HEK293 (cell line): ENCODE results near the gene KMT2A.

Experiments used
- YY1 ChIP-seq: fragments of 450-650 bp; formaldehyde crosslinking; IDR thresholded peaks from 2 replicates; pipeline ENCODE4 v1.5.1; 2018; ENCODE audit warnings: missing biosample characterization, missing genetic modification characterization
- ZEB2 ChIP-seq: fragments of 450-650 bp; formaldehyde crosslinking; IDR thresholded peaks from 2 replicates; pipeline ENCODE4 v1.5.1; 2016; ENCODE audit warnings: missing biosample characterization, missing genetic modification characterization
- ZNF24 ChIP-seq: fragments of 450-650 bp; formaldehyde crosslinking; IDR thresholded peaks from 2 replicates; pipeline ENCODE4 v1.5.1; 2016; ENCODE audit warnings: missing biosample characterization, missing genetic modification characterization
- ZNF670 ChIP-seq: fragments of 450-650 bp; formaldehyde crosslinking; IDR thresholded peaks from 2 replicates; pipeline ENCODE4 v1.5.1; 2016; ENCODE audit warnings: missing biosample characterization, missing genetic modification characterization, low read depth
- ZNF677 ChIP-seq: fragments of 450-650 bp; IDR thresholded peaks from 2 replicates; pipeline ENCODE4 v1.5.0; 2018; ENCODE audit warnings: missing biosample characterization, mild to moderate bottlenecking, missing genetic modification characterization, moderate library complexity
- ZNF747 ChIP-seq: fragments of 450-650 bp; formaldehyde crosslinking; IDR thresholded peaks from 2 replicates; pipeline ENCODE4 v1.5.1; 2016; ENCODE audit warnings: missing biosample characterization, missing genetic modification characterization
- TF ChIP-seq, protein P1 (sequence below): fragments of 450-650 bp; formaldehyde crosslinking; IDR thresholded peaks from 2 replicates; pipeline ENCODE4 v1.5.1; 2016; ENCODE audit warnings: missing biosample characterization, missing genetic modification characterization
- TF ChIP-seq, protein P2 (sequence below): fragments of 450-650 bp; formaldehyde crosslinking; IDR thresholded peaks from 2 replicates; pipeline ENCODE4 v1.5.1; 2016; ENCODE audit warnings: missing biosample characterization, missing genetic modification characterization

DNA sequence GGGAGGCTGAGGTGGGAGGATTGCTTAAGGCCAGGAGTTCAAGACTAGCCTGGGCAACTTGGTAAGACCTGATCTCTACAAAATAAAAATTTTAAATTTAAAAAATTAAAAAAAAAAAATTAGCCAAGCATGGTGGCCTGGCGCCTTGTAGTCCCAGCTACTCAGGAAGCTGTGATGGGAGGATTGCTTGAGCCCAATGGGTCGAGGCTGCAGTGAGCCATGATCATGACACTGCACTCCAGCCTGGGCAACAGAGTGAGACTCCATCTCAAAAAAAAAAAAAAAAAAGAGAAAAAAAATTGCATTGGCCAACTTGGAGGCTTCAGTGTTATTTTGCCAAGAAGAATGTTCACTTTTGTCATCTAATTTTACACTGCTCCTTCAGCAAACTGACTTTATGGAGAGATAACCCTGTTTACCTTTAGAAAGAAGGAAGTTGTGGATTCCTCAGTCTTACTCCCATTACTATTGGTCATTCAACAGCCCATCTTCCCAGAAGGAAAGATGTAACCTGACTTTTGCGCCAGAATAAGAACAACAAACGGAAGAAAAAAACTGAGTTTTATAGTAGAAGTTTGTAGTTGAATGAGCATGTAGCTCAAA is 13.1 kb downstream of the KMT2A start:
- no peak for TF ChIP-seq YY1
- TF ChIP-seq ZNF747: no peak
- TF ChIP-seq ZNF677 (tag by site-specific recombination): no peak
- TF ChIP-seq, protein P1, sequence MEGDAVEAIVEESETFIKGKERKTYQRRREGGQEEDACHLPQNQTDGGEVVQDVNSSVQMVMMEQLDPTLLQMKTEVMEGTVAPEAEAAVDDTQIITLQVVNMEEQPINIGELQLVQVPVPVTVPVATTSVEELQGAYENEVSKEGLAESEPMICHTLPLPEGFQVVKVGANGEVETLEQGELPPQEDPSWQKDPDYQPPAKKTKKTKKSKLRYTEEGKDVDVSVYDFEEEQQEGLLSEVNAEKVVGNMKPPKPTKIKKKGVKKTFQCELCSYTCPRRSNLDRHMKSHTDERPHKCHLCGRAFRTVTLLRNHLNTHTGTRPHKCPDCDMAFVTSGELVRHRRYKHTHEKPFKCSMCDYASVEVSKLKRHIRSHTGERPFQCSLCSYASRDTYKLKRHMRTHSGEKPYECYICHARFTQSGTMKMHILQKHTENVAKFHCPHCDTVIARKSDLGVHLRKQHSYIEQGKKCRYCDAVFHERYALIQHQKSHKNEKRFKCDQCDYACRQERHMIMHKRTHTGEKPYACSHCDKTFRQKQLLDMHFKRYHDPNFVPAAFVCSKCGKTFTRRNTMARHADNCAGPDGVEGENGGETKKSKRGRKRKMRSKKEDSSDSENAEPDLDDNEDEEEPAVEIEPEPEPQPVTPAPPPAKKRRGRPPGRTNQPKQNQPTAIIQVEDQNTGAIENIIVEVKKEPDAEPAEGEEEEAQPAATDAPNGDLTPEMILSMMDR: no peak
- no peak for TF ChIP-seq ZNF24 (tag by site-specific recombination)
- TF ChIP-seq, protein P2, sequence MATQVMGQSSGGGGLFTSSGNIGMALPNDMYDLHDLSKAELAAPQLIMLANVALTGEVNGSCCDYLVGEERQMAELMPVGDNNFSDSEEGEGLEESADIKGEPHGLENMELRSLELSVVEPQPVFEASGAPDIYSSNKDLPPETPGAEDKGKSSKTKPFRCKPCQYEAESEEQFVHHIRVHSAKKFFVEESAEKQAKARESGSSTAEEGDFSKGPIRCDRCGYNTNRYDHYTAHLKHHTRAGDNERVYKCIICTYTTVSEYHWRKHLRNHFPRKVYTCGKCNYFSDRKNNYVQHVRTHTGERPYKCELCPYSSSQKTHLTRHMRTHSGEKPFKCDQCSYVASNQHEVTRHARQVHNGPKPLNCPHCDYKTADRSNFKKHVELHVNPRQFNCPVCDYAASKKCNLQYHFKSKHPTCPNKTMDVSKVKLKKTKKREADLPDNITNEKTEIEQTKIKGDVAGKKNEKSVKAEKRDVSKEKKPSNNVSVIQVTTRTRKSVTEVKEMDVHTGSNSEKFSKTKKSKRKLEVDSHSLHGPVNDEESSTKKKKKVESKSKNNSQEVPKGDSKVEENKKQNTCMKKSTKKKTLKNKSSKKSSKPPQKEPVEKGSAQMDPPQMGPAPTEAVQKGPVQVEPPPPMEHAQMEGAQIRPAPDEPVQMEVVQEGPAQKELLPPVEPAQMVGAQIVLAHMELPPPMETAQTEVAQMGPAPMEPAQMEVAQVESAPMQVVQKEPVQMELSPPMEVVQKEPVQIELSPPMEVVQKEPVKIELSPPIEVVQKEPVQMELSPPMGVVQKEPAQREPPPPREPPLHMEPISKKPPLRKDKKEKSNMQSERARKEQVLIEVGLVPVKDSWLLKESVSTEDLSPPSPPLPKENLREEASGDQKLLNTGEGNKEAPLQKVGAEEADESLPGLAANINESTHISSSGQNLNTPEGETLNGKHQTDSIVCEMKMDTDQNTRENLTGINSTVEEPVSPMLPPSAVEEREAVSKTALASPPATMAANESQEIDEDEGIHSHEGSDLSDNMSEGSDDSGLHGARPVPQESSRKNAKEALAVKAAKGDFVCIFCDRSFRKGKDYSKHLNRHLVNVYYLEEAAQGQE (tag by site-specific recombination): no peak
- no peak for TF ChIP-seq ZNF670 (tag by site-specific recombination)
- no peak for TF ChIP-seq ZEB2
